ENCODE measurements around the gene RAPGEF3. TPM values are rescaled to one million over a fixed set of nuclear protein-coding genes. Genes with fewer than 3 reads are reported as not detected.
A peak's percentile ranks its signal among the peaks of the same experiment; 100 is the strongest.

The RAPGEF3 gene
- total RNA-seq, 1 donor from 2014 or later, result 1.2 TPM

GRCh38 chr12:47689215-47689614 lies 69.5 kb downstream of the RAPGEF3 start:
- H3K27ac Mint-ChIP-seq (ENCODE audit: unreplicated experiment), result no peak overlapping the region
- DNase-seq (ENCODE audit: extremely low spot score, unreplicated experiment), result no peak
- H3K36me3 Mint-ChIP-seq (ENCODE audit: unreplicated experiment), result peaks cover 21% of the 10 kb centered on the region
- H3K27me3 Mint-ChIP-seq (ENCODE audit: unreplicated experiment), result no peaks in the 10 kb centered on the region
- H3K4me1 Mint-ChIP-seq (ENCODE audit: unreplicated experiment), result no peaks in the 10 kb centered on the region
- no peak overlapping the region for H3K4me3 Mint-ChIP-seq (ENCODE audit: unreplicated experiment)
- no peaks in the 10 kb centered on the region for H3K9me3 Mint-ChIP-seq (ENCODE audit: unreplicated experiment)
- TF ChIP-seq, protein P1, sequence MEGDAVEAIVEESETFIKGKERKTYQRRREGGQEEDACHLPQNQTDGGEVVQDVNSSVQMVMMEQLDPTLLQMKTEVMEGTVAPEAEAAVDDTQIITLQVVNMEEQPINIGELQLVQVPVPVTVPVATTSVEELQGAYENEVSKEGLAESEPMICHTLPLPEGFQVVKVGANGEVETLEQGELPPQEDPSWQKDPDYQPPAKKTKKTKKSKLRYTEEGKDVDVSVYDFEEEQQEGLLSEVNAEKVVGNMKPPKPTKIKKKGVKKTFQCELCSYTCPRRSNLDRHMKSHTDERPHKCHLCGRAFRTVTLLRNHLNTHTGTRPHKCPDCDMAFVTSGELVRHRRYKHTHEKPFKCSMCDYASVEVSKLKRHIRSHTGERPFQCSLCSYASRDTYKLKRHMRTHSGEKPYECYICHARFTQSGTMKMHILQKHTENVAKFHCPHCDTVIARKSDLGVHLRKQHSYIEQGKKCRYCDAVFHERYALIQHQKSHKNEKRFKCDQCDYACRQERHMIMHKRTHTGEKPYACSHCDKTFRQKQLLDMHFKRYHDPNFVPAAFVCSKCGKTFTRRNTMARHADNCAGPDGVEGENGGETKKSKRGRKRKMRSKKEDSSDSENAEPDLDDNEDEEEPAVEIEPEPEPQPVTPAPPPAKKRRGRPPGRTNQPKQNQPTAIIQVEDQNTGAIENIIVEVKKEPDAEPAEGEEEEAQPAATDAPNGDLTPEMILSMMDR (IDR thresholded peaks at IDR 0.05), result no peak

DNA sequence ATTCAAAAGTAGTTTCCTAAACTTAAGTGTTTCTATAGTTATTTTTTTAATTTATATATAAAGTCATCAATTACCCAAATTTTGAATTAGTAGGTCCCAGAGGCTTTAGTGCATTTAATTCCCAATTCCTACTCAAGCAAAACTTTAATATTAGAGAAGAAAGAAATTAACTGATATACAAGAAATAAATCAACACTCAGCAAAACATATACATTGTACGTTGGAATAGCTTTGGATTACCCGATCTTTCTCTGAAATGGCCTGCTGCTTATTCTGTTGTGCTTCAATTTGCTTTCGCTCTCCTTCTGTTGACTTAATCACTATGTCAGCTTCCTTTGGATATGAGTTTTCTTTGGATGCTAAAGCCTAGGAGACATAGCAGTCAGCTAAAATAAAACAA lies 71.0 kb downstream of the RAPGEF3 start:
- Mint-ChIP-seq H3K27me3 (ENCODE audit: unreplicated experiment) (no peaks in the 10 kb centered on the region), H3K4me3 (ENCODE audit: unreplicated experiment) (no peak overlapping the region), H3K4me1 (ENCODE audit: unreplicated experiment) (no peaks in the 10 kb centered on the region), H3K9me3 (ENCODE audit: unreplicated experiment) (no peaks in the 10 kb centered on the region), H3K27ac (ENCODE audit: unreplicated experiment) (no peak overlapping the region), H3K36me3 (ENCODE audit: unreplicated experiment) (peaks cover 17% of the 10 kb centered on the region)
- TF ChIP-seq, protein P1 (IDR thresholded peaks at IDR 0.05), result no peak
- no peak for DNase-seq (ENCODE audit: extremely low spot score, unreplicated experiment)

GRCh38 chr12:47686645-47687240 lies 71.9 kb downstream of the RAPGEF3 start:
- Mint-ChIP-seq H3K9me3 (ENCODE audit: unreplicated experiment) (no peaks in the 10 kb centered on the region), H3K4me3 (ENCODE audit: unreplicated experiment) (no peak overlapping the region), H3K36me3 (ENCODE audit: unreplicated experiment) (peaks cover 9% of the 10 kb centered on the region), H3K4me1 (ENCODE audit: unreplicated experiment) (no peaks in the 10 kb centered on the region), H3K27me3 (ENCODE audit: unreplicated experiment) (no peaks in the 10 kb centered on the region), H3K27ac (ENCODE audit: unreplicated experiment) (no peak overlapping the region)
- TF ChIP-seq, protein P1 (IDR thresholded peaks at IDR 0.05), result peak; percentile 80
- no peak for DNase-seq (ENCODE audit: extremely low spot score, unreplicated experiment)

Other genes with a start within 250 kb of the RAPGEF3 start
- 28.7 and 33.4 TPM in 2 replicates for gene RPAP3, start 52.9 kb downstream of the RAPGEF3 start, total RNA-seq
- gene ENDOU, start 33.4 kb downstream of the RAPGEF3 start, total RNA-seq, result not detected in 2 replicates
- 21.2 and 21.6 TPM in 2 replicates for gene SLC48A1, start 14.4 kb upstream of the RAPGEF3 start, total RNA-seq
- gene HDAC7, start 61.0 kb upstream of the RAPGEF3 start, total RNA-seq, result 114 and 120 TPM in 2 replicates
- gene VDR, start 146.1 kb upstream of the RAPGEF3 start, total RNA-seq, result 1.9 and 2.7 TPM in 2 replicates
- gene TMEM106C, start 204.7 kb upstream of the RAPGEF3 start, total RNA-seq, result 53.2 and 60.9 TPM in 2 replicates
- 0.70 and 2.0 TPM in 2 replicates for gene COL2A1, start 245.6 kb upstream of the RAPGEF3 start, total RNA-seq

Measured in osteocyte (in vitro differentiated cells).